ENCODE measurements around the gene R3HCC1L. TPM values are rescaled to one million over a fixed set of nuclear protein-coding genes. Genes with fewer than 3 reads are reported as not detected.

R3HCC1L gene
- total and polyA plus RNA-seq, 2 of the 4 experiments (the other 2 are of a cell fraction) = 8.3 to 14.7 TPM

- no peaks in the 10 kb centered on the region for H3K36me3 ChIP-seq (ENCODE audit: control insufficient read depth, insufficient read depth, low read length)
- intact Hi-C loops (cut with micrococcal nuclease) (no loop called here), dilution Hi-C loops (cut with HindIII; ENCODE audit: low sequenced_read_pairs, unreplicated experiment) (no loop called here), in situ Hi-C loops (cut with MboI; ENCODE audit: low sequenced_read_pairs) (no loop called here)
- TF ChIP-seq MAZ (IDR thresholded peaks at IDR 0.05; ENCODE audit: borderline replicate concordance, low read depth, low read length) = no peak
- no peaks in the 10 kb centered on the region for H3K9me3 ChIP-seq (ENCODE audit: control insufficient read depth, insufficient read depth, low read length)
- no peak overlapping the region for H3K4me3 ChIP-seq (ENCODE audit: insufficient read depth, low read depth, low read length)
- no peak overlapping the region for H3K9ac ChIP-seq (ENCODE audit: low read depth, low read length)
- no peak overlapping the region for H2AFZ ChIP-seq (replicated peaks; ENCODE audit: low read length, poor library complexity)
- H3K23ac ChIP-seq (ENCODE audit: low read depth, low read length) = no peak overlapping the region
- H3K18ac ChIP-seq (ENCODE audit: low read depth, low read length) = no peak overlapping the region
- H2BK120ac ChIP-seq (ENCODE audit: low read depth, low read length) = no peak overlapping the region
- ATAC-seq (ENCODE audit: low read depth) (no peak), DNase-seq (no peak)
- CTCF ChIA-PET = no interaction called here
- H3K9me1 ChIP-seq (ENCODE audit: insufficient read depth, low read length) = no peaks in the 10 kb centered on the region
- no peak overlapping the region for H2BK5ac ChIP-seq (ENCODE audit: low read depth, low read length, poor library complexity, severe bottlenecking)
- H2BK15ac ChIP-seq (ENCODE audit: low read depth, low read length) = no peak overlapping the region
- H4K20me1 ChIP-seq (ENCODE audit: insufficient read depth, low read length) = no peaks in the 10 kb centered on the region; the same call in 1 of the 2 replicates
- H4K91ac ChIP-seq (ENCODE audit: insufficient read depth, low read depth, low read length) = no peak overlapping the region
- H3K27me3 ChIP-seq (ENCODE audit: control insufficient read depth, insufficient read depth, low read length) = no peaks in the 10 kb centered on the region
- no peak overlapping the region for H3K56ac ChIP-seq (ENCODE audit: extremely low read depth, insufficient read depth, low read length)
- WGBS, 2 experiments (ENCODE audit: extremely low coverage in 2 of 2, insufficient read length in 1 of 2) = no CpG with 5 or more reads among the region's 8 CpGs
- H4K5ac ChIP-seq (ENCODE audit: low read depth, low read length) = no peak overlapping the region
- no TSS peak for BruUV-seq (replicated peaks)
- H3K79me1 ChIP-seq (ENCODE audit: low read depth in 1 of 2, low read length in 2 of 2) = peaks cover 6 to 18% of the 10 kb centered on the region in 2 experiments
- H3K4ac ChIP-seq (ENCODE audit: low read depth, low read length) = no peak overlapping the region
- no peak overlapping the region for H3K14ac ChIP-seq (replicated peaks; ENCODE audit: low read depth, low read length)
- no peaks in the 10 kb centered on the region for H3K4me1 ChIP-seq (ENCODE audit: control insufficient read depth, insufficient read depth, low read length)
- POLR2A ChIA-PET (ENCODE audit: unreplicated experiment) = no interaction called here
- H3K4me2 ChIP-seq (ENCODE audit: low read depth, low read length) = no peak overlapping the region
- H3K27ac ChIP-seq (ENCODE audit: insufficient read depth, low read length) = no peak overlapping the region
- no peak overlapping the region for H2AK9ac ChIP-seq (replicated peaks; ENCODE audit: low read depth, low read length, poor library complexity)
- H2BK20ac ChIP-seq (ENCODE audit: low read depth, low read length) = no peak overlapping the region
- H4K8ac ChIP-seq (ENCODE audit: low read depth in 2 of 2, low read length in 2 of 2) = no peak overlapping the region
- H2AK5ac ChIP-seq (ENCODE audit: low read depth, low read length) = no peak overlapping the region
These were observed 67.9 kb downstream of the R3HCC1L start for GRCh38 chr10:98202378-98202777.
